HG03520 (cell line): ENCODE data around the gene MEGF11.

Experiments used
- ATAC-seq: cut with Tn5 transposase; IDR thresholded peaks from one replicate; pipeline ENCODE4 v1.9.1; 2021; ENCODE audit warnings: mild to moderate bottlenecking, moderate library complexity; ENCODE audit not compliant: unreplicated experiment

Gene MEGF11

DNA sequence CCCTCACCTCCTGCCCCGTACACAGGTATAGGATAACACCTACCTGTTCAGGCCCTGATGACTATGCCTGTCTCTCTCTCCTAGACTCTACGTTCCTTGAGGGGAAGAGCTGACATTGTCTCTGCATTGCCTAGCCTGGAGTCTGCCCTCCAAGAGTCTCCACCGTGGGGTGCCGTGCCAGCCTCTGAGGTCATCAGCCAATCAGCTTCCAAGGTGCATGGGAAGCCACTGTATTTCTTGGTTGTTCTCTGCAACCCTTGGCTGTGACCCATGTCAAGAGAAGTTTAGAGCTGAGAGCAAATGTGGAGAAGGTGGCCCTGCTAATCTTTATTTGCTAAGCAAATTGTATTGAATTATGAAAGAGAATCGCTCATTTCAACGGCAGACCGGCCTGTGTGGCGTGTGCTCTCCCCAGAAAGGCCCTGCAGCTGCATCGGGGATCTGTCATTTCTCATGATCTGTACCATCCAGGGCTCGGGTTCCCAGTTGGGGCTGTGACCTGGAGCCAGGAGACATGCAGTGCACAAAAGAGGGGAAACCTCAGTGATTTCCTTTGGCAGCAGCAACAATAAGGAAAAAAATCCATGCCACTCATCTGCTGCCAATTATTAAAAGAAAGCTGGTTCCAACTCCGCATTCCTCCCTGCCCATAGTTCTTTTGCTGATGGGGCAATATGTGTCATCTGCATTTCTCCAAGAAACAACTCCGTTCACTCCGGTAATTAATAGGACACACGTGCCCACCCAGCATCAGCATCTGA, 182.2 kb downstream of the MEGF11 start:
- ATAC-seq = no peak

DNA sequence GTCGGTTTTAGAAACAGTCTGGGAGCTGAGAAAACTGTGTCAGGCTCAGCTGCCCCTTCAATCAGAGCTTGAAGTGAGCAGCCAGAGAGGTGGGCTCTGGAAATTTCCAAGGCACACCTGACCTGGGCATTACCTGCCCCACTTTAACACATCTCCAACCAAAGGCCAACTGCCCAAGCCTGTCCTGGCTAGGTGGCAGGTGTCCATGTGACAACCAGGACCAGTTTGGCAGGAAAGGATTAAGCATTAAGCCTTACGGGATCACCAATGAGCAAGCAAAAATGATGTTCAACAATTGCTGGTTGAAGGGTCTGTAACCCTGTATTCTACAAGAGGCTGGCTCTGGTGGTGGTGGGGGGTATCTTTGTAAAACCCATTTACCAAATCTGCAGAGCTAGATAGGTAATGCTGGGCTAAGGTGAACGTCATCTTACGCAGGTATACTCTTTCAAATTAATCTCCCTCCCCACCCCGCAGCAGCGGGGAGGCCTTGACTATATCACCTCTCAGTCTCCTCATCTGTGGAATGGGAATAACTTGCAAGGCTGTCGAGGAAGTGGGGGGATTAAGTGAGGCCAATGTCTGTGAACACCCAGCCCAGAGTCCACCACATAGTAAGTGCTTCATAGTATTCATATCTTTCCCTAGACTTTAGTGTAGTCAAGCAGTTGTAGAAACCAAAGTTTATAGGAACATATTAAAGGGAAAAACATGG, 183.2 kb downstream of the MEGF11 start:
- no peak for ATAC-seq

DNA sequence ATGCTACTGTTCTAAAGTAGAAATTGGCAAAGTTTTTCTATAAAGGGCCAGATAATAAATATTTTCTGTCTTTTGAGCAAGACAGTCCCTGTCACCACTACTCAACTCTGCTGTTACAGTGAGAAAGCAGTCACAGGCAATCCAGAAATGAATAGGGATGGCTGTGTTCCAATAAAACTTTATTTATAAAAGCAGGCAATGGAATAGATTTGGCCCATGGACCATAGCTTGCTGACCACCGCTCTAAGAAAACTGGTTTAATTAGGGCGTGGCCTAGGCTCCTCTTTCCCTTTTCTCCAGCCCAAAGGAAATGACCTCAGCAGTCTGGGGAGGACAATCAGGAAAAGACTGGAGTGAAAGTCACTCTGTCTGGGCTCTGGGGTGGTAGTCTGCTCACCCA, 183.8 kb downstream of the MEGF11 start:
- no peak for ATAC-seq

DNA sequence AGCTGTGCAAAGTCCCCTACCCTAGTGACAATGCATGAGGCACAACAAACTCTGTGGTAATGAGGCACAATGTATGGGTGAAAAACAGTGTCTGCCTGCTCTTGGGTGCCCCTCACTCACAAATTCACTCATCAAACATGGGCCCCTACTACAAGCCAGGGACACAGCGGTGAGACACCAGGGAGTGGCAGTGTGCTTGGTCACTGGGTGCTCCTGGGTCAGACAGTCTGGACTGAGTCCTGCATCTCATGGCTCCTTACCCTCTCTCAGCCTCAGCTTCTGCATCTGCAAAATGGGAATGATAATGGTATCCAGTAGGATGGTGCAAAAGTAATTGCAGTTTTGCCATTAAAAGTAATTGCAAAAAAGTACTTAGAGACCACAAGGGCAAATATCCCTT, 184.7 kb downstream of the MEGF11 start:
- ATAC-seq = no peak

DNA sequence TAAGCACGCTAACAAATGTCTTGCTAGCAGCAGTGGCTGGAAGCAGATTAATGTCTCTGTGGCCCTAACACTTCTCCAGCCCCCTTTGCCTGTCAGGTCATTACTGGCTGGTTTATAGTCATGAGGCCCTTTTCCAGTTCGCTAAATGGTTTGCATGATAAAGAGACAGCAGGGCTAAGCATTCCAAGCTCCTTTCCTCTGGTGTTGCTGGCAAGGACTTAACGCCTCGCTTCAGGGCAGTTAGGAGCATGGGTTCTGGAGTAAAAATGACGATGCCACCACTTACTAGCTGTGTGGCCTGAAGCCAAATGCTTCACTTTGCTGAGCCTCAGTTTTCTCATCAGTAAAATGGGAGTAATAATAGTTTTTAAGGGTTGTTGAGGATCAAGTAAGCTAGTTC, 185.9 kb downstream of the MEGF11 start:
- no peak for ATAC-seq

DNA sequence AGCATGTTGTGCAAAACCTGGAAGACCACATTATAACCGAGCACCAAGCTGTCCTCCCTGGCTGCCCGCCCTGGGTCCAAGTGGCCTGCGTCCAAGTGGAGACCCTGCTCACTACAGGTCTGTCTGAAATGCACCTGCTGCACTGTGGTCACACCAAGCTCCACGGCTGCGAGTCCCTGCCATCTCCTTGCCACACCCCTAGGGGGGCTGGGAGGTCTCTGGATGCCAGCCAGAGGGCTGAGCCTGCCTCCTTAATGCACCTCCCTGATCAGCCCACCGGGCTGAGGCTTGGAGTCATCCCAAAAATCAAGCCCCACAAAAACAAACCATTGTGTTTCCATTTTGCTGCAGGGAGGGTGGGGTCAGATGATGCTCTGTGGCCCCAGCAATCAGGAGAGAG, 187.1 kb downstream of the MEGF11 start:
- ATAC-seq = no peak

DNA sequence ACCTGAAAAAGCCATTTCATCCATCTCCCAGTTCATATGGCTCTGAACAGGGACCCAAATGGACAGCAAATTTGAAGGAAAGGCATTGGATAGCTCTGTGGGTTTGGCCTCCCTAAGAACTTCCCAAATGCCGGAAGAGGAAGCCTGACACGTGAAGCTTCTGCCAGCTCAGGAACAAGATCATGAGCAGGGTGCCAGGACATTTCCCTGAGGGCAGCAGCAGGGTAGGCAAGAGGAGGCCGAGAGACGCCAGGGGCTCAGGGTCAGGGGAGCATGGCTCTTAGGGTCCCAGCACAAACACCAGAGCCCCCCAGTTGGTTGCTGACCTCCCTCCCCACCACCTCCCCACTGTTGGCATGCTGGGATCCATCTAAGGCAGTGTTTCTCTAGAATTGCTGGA, 187.5 kb downstream of the MEGF11 start:
- ATAC-seq = no peak

DNA sequence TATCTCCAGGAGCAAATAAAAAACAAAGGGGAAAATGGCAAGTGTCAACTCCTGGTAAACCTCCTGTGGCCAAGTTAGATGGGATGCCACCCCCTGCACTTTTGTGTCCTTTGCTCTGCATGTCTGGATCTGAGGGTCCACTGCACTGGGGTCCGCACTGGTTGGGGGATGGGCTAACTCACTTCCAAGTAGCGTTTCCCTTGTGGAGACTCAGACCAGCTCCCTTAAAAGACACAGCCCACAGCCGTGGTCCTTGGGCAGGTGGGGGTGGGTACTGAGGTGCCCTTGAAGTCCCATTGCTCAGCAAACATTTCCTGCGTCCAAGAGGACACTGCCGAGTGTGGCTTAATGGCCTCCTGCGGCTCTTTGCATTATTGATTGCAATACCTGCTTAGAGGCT, 188.2 kb downstream of the MEGF11 start:
- ATAC-seq = no peak

DNA sequence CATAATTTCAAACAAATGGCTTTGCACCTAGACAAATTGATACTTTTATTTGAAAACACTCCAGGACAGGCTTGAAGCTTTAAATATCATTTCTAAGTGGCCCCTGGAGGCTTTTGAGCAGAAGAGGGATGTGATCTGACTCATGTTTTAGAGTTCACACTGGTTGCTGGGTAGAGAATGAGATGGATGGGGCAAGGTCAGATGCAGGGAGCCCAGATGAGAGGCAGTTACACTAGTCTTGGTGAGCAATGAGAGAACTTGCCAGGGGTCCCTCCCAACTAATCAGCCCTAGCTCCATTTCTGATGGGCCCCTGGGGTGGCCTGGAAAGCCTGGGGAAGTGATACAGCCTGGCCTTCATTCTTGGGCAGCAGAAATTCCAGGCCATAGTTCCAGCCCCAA, 190.4 kb downstream of the MEGF11 start:
- no peak for ATAC-seq

DNA sequence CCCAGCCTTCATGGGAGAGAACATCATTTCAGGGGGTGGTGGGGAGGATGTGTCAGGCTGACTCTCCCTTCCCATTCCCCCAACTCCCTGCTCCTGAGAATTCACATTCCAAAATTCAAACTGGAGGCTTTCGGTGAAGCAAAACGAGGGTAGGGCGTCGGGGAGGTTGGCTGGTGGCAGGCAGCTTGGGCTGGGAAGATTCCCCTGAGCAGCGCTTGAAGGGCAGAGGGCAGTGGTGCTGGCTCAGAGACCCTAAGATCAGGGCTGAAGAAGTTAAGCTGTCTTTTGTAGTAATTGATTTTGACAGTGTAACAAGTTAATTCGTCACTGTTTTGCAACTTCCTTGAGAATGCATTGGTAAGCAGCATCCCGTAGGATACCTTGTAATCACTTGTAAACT, 196.5 kb downstream of the MEGF11 start:
- no peak for ATAC-seq

DNA sequence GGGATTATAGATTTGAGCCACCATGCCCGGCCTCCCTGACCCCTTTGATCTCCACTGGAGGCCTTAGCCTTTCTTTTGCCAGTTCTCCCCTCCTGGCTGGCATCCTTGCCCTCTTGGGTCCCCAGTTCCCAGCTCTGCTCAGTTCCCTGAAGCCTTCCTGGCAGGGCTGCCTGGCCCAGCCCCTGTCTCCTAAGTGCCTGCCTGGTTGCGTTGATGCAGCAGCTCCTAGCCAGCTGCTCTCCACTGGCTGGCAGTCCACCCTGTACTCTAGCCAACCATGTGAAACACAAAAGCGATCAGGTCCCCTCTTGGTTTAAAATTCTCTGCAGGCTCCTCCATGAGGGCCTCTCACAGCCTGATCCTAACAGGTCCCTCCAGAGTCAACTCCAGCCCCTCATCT, 199.6 kb downstream of the MEGF11 start:
- ATAC-seq = no peak

DNA sequence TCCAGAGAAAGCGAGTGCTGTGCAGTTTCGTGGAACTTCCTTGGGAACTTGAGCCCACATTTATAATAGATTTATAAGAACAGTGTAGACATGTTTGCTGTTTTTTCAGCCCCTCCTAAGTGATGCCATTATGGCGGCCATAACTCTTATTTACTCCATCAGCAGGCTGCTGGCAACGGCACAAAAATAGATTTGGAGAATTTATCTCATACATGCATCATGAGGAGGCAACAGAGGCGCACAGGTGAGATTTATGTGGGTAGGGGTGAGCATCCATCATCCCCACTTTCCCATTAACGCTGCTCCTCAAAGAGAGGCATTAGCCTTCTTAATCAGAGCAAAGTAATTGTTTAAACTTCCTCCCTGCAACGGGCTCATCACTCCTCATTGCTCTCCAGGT, 201.7 kb downstream of the MEGF11 start:
- no peak for ATAC-seq

DNA sequence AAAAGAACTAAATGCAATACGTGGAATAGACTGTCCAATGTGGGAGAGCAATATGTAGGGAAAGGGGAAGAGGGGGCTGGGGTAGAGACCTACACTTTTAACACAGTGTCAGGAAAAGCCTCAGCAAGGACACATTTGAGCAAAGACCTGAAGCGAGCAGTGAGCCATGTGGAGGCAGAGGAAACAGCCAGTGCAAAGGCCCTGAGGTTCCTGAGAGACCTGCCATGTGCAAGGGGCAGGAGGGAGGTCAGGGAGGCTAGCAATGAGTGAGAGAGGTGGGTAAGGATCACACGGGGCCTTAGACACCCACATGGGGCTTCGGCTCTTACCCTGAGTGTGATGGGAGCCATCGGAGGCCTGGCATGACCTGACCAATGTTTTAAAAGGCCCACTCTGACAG, 203.3 kb downstream of the MEGF11 start:
- no peak for ATAC-seq

DNA sequence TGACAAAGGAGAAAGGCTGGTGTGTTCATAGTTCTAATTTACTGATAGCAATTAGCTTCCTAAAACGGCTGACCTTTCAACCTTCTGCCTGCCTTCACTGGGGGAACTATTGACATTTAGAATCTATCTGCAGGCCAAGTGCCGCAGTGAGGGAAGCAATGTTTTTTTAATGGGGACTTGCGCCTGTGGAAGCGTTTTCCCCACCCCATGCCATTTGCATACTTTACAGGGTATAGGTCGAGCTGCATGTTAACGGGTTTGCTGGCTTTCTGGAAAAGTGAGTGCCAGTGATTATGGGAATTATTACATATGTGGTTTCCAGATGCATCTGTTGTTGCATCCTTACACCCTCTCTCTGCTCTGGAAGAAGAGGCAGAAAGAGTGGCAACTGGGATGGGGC, 204.2 kb downstream of the MEGF11 start:
- ATAC-seq = no peak

DNA sequence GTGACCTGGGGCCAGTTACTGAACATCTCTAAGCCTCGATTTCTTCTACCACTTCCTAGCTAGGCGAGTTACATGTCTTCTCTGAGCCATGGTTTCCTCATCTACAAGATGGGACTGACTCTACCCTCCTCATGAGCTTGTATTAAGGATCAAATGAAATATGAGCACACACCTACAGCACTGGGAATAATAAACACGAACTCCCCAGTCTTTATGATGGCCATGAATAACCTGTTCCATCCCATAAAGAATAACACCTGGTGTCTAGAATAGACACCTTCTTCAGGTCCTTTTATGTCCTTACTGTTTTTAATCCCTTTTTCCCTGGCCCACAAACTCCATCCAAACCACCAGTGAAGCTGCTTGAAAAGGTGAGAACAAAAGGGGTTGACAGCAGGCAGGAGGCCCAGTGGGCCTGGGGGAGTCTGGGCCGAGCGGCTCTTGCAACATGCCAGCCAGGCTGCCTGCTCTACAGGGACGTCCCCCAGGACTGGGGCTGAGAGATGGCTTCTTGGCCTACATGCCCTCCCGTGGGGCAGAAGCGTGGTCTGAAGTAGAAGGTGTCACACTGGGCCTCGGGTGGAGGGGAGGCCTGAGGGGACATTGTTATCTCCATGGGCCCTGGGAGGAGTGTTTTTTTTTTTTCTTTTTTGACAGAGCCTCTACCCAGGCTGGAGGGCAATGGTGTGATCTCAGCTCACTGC, 206.1 kb downstream of the MEGF11 start:
- ATAC-seq = no peak

DNA sequence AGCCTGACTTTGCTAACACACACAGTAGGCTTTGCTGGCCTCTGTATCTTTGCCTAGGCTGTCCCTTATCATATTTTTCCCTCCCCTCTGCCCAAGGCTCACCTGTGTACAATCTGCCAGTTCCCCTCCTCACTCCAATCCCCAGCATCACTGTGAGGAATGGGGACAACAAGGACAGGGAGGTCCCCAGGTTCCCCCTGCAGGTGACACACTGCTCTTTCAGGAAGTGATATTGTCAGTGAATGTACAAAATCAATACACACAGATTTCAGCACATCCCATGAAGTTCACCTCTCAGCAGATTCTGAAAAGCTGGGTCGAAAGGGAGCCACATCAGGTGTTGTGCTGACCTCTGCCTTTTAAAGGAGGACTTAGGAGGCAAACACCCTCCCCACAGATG, 206.8 kb downstream of the MEGF11 start:
- no peak for ATAC-seq

DNA sequence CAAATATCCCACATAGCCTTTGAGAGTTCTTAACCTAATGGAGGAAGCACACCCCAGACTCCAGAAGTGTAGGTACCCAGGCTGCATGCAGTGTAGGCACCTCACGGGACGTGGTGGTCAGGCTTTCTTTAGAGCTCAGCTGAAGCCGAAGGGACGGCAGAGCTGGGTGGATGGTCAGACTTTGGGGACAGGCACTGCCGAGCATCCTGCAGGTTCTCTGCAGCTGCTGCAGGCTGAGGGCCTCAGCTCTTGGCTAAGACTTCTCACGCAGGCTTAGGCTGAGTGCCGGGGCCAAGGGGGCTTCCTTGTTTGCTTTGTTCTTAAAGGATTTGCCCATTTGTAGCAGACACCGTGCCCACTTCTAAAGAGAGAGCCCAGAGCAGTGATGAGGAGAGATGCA, 207.2 kb downstream of the MEGF11 start:
- no peak for ATAC-seq

DNA sequence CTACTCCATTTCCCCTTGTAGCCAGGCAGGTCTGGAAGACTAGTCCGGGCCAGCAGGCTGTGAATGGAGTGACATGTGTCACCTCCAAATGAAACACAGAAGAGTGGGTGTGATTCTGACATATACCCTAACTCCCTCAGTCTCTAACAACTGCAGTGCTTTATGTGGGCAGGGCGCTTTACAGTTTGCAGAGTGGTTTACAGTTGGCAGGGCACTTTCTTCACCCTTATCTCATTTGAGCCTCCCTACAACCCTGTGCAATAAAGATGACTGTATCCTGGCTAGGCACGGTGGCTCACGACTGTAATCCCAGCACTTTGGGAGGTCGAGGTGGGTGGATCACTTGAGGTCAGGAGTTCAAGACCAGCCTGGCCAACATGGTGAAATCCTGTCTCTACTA, 208.0 kb downstream of the MEGF11 start:
- no peak for ATAC-seq

DNA sequence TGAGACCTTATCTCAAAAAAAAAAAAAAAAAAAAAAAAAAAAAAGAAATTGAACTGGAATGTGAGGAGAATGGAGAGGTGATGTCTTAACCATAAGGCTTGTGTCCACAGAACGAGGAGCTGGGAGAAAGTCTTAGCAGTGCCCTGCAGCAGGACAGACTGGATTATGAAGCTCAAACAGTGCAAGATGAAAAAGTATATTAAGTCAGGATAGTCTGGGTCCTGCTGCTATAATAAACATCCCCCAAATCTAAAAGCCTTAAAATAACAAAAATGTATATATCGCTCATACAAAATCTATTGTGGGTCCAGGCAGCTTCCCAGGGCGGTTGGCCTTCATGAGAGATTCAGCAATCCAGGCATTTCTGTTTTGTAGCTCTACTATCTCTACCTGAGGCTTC, 208.7 kb downstream of the MEGF11 start:
- ATAC-seq = no peak

DNA sequence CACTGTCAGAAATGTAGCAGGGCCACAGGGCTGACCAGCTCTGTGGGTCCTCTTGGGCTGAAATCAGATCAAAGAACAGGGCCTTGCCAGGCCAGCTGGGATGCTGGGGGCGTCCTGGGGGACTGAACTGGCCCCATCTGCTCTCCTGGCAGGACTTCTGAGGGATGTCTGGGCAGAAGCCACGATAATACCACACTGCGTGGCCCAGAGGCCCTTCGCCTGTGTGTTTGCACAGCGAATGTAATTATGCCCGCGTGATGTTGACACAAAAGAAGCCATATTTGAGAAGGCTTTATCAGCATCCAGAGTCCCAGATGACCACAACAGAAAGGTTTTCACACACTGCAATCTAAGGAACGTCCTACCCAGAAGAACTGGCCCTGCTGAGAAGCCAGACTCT, 210.3 kb downstream of the MEGF11 start:
- no peak for ATAC-seq

DNA sequence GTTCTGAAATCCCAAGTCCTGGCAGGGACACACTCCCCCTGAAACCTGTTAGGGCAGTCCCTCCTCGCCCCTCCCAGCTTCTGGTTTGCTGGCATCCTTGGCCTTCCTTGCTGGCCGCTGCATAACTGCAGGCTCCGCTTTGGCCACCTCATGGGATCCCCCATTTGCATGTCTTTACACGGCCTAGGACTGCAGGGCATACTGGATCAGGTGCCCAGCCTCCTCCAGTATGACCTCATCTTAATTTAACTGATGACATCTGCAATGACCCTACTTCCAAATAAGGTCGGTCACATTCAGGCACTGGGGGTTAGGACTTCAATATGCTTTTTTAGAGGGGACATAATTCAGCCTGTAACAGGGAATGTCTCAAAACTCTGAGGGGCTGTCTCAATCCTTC, 210.9 kb downstream of the MEGF11 start:
- ATAC-seq = no peak

DNA sequence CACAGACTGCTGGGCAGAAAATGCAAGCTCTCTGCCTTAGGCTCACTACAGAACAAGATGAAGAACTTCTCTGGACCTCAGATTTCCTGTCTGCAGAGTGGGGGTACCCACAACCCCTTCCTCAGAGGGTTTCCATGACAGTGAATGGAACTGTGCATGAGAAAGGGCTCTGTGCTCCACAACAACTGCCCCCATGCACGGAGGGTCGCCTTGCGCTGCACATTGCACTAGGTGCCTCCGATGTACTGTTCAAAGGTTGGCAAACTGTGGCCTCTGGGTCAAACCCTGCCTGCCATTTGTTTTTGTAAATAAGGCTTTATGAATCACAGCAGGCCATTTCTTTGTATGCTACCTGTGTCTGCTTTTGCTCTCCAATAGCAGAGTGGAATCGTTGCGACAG, 212.3 kb downstream of the MEGF11 start:
- ATAC-seq = no peak
